CD14-positive monocyte (primary cell): ENCODE results near the gene CDKN2B-AS1. TPM values are rescaled to one million over a fixed set of nuclear protein-coding genes. Genes with fewer than 3 reads are reported as not detected.

Experiments used
- DNase-seq, 3 donors: peaks; one replicate each; pipeline ENCODE4 v3.0.0-alpha.2; 2011 to 2022
- H2AFZ ChIP-seq: 2 replicates; pipeline ENCODE4 v1.6.0; 2012; ENCODE audit warnings: mild to moderate bottlenecking, low read depth, low read length, inconsistent platforms; ENCODE audit not compliant: insufficient read depth, poor library complexity, severe bottlenecking
- H3K27ac ChIP-seq, 2 donors: 1 replicate in 1 of 2; 2 replicates in 1 of 2; pipeline ENCODE4 v1.5.1; 2012 to 2013; ENCODE audit warnings: low read length in 2 of 2, control low read depth in 1 of 2, inconsistent platforms in 1 of 2, low read depth in 1 of 2, mild to moderate bottlenecking in 1 of 2
- H3K27me3 ChIP-seq, 2 donors: one replicate each; pipeline versions ENCODE4 v1.6.0 to v1.6.1; 2011 to 2013; ENCODE audit warnings: low read length in 2 of 2; ENCODE audit not compliant: control insufficient read depth in 2 of 2, insufficient read depth in 2 of 2
- H3K36me3 ChIP-seq, 2 donors: replicated peaks in 1 of 2; 1 replicate in 1 of 2; 2 replicates in 1 of 2; pipeline versions ENCODE4 v1.5.1 to v1.6.1; 2012 to 2013; ENCODE audit warnings: low read length in 2 of 2, control low read depth in 1 of 2, inconsistent platforms in 1 of 2, mild to moderate bottlenecking in 1 of 2; ENCODE audit not compliant: insufficient read depth in 2 of 2, control insufficient read depth in 1 of 2
- H3K4me1 ChIP-seq, 2 donors: 1 replicate in 1 of 2; 2 replicates in 1 of 2; pipeline versions ENCODE4 v1.5.1 to v1.6.1; 2012 to 2013; ENCODE audit warnings: low read length in 2 of 2, control low read depth in 1 of 2, inconsistent platforms in 1 of 2, mild to moderate bottlenecking in 1 of 2, moderate library complexity in 1 of 2; ENCODE audit not compliant: insufficient read depth in 2 of 2, control insufficient read depth in 1 of 2
- H3K4me2 ChIP-seq: replicated peaks from 2 replicates; pipeline ENCODE3; 2012; ENCODE audit warnings: low read length, moderate library complexity, mild to moderate bottlenecking; ENCODE audit not compliant: poor library complexity, severe bottlenecking; ENCODE audit errors: extremely low read depth
- H3K4me3 ChIP-seq, 3 experiments: fragments of 200-600 bp in 1 of 3; sonication (generic) in 1 of 3; replicated peaks in 1 of 3; 1 replicate in 2 of 3; 2 replicates in 1 of 3; pipeline ENCODE4 v1.5.1; 2011 to 2013; ENCODE audit warnings: low read length in 3 of 3, mild to moderate bottlenecking in 3 of 3, control low read depth in 2 of 3, low read depth in 2 of 3, inconsistent platforms in 1 of 3, moderate library complexity in 1 of 3
- H3K79me2 ChIP-seq: 2 replicates; pipeline ENCODE4 v1.6.0; 2012; ENCODE audit warnings: mild to moderate bottlenecking, control low read depth, inconsistent platforms, low read length, moderate library complexity; ENCODE audit not compliant: insufficient read depth
- H3K9ac ChIP-seq: 2 replicates; pipeline ENCODE4 v1.6.0; 2017; ENCODE audit warnings: low read length, mild to moderate bottlenecking; ENCODE audit not compliant: insufficient read depth, poor library complexity, severe bottlenecking
- H3K9me3 ChIP-seq, 2 donors: replicated peaks in 1 of 2; 1 replicate in 1 of 2; 2 replicates in 1 of 2; pipeline versions ENCODE4 v1.5.1 to v1.6.1; 2012 to 2013; ENCODE audit warnings: low read length in 2 of 2, control low read depth in 1 of 2; ENCODE audit not compliant: control insufficient read depth in 1 of 2, insufficient read depth in 1 of 2
- H4K20me1 ChIP-seq: 2 replicates; pipeline ENCODE4 v1.6.0; 2012; ENCODE audit warnings: mild to moderate bottlenecking, low read length, control low read depth, moderate library complexity; ENCODE audit not compliant: insufficient read depth
- H3K27ac Mint-ChIP-seq, 7 donors: one replicate each; pipeline ENCODE4 v1.8.0; 2020; ENCODE audit warnings: mild to moderate bottlenecking in 7 of 7, mixed read lengths in 7 of 7, moderate library complexity in 6 of 7, inconsistent platforms in 2 of 7
- H3K27me3 Mint-ChIP-seq, 3 donors: one replicate each; pipeline ENCODE4 v1.8.0; 2021 to 2022; ENCODE audit warnings: low read depth in 3 of 3, mild to moderate bottlenecking in 3 of 3, mixed read lengths in 3 of 3, moderate library complexity in 3 of 3, inconsistent platforms in 1 of 3
- H3K36me3 Mint-ChIP-seq, 2 donors: one replicate each; pipeline ENCODE4 v1.8.0; 2020; ENCODE audit warnings: mixed read lengths in 2 of 2, inconsistent platforms in 1 of 2, mild to moderate bottlenecking in 1 of 2
- H3K4me1 Mint-ChIP-seq: one replicate; pipeline ENCODE4 v1.8.0; 2020; ENCODE audit warnings: mild to moderate bottlenecking, mixed read lengths
- H3K4me3 Mint-ChIP-seq, 2 donors: one replicate each; pipeline ENCODE4 v1.8.0; 2020; ENCODE audit warnings: mild to moderate bottlenecking in 2 of 2, mixed read lengths in 2 of 2, moderate library complexity in 1 of 2
- H3K9me3 Mint-ChIP-seq, 7 donors: one replicate each; pipeline ENCODE4 v1.8.0; 2020 to 2022; ENCODE audit warnings: mixed read lengths in 7 of 7, mild to moderate bottlenecking in 6 of 7, moderate library complexity in 6 of 7, inconsistent platforms in 2 of 7
- WGBS: methylation state at CpG from one replicate; pipeline ENCODE4 v1.1.5; 2013; ENCODE audit warnings: missing lambda C conversion rate; ENCODE audit not compliant: insufficient coverage; 5-methylcytosine and 5-hydroxymethylcytosine counted together
- intact Hi-C, 2 donors: fragments of 100-400 bp; cut with micrococcal nuclease; formaldehyde crosslinking; loops; one replicate each; pipeline versions ENCODE4 v1.15.0 to v1.15.1; 2023
- polyA plus RNA-seq, 3 donors: library from polyadenylated mRNA; depleted of rRNA in 1 of 3; unstranded in 2 of 3; stranded (reverse) in 1 of 3; fragments of 300-500 nt in 2 of 3; fragments of >200 nt in 1 of 3; fragmentation: Illumina TruSeq in 2 of 3; gene quantifications; 1 replicate in 2 of 3; 2 replicates in 1 of 3; pipeline ENCODE4 v1.2.3, GENCODE V29; 2012 to 2021
- TF ChIP-seq, protein P1 (sequence below): fragments of 200-600 bp; IDR thresholded peaks from one replicate; pipeline ENCODE4 v1.8.0; 2022; ENCODE audit warnings: antibody characterized with exemption, mild to moderate bottlenecking

The CDKN2B-AS1 gene
- polyA plus RNA-seq, 3 donors = 0.35 to 0.55 (median 0.50) TPM

DNA sequence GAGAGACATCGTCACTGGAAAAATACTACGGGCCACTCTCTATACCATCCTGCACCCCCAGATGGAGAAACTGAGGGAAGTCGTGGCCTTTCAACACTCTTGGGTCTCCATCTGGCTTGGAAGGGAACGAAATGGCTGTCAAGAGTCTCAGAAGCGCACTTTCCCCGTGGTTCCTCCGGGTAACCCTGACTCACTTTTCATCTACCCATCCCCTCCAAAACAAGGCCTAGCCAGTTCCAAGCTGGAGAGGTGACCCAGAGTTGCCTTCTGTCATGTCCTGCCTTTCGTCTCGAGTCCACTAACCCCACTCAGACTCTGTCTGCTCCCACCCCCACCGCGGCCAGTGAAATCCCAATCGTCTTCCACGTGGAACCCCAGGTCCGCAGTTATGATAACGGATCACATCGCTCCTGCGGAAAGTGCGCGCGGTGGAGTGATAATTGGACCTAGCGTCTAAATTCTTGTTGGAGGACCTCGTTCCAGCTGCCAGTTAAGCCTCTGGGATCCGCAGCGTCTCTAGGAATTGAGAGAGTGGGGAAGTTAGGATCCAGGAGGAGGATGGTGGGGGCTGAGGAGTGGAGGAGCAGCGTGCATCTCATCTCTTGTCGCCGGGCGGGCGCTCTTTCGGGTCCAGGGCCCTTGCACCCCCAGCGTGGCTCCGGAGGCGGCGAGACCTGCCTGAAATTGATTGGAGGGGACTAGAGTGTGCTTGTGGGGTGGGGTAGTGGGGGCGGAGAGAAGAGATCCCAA is 5.0 kb upstream of the CDKN2B-AS1 start:
- H3K36me3 Mint-ChIP-seq = peaks cover 6 to 19% of the 10 kb centered on the region in 2 donors
- WGBS = 17% methylated on average over 34 of the region's 35 CpGs
- Histone ChIP-seq H2AFZ (no peak overlapping the region), H3K79me2 (peaks cover 4% of the 10 kb centered on the region), H3K4me3 (no peak overlapping the region), H3K4me2 (peak overlapping the region; percentile 36), H3K9ac (no peak overlapping the region), H3K36me3 (no peaks in the 10 kb centered on the region), H3K4me1 (peaks cover 21 to 40% of the 10 kb centered on the region in 2 donors), H3K27ac (no peak overlapping the region), H4K20me1 (no peaks in the 10 kb centered on the region), H3K9me3 (peaks cover 8 to 15% of the 10 kb centered on the region in 2 donors), H3K27me3 (peaks cover 51 to 89% of the 10 kb centered on the region in 2 donors)
- H3K9me3 Mint-ChIP-seq = peaks cover 3 to 22% (median 14%) of the 10 kb centered on the region in 7 donors
- DNase-seq = peak in 1 of 3 donors; percentile 48
- peak overlapping the region; percentile 45 to 84 for H3K4me3 Mint-ChIP-seq
- peak overlapping the region in 2 of 7 donors; percentile 47 to 55 for H3K27ac Mint-ChIP-seq
- H3K27me3 Mint-ChIP-seq = peaks cover 54 to 63% (median 62%) of the 10 kb centered on the region in 3 donors
- TF ChIP-seq, protein P1, sequence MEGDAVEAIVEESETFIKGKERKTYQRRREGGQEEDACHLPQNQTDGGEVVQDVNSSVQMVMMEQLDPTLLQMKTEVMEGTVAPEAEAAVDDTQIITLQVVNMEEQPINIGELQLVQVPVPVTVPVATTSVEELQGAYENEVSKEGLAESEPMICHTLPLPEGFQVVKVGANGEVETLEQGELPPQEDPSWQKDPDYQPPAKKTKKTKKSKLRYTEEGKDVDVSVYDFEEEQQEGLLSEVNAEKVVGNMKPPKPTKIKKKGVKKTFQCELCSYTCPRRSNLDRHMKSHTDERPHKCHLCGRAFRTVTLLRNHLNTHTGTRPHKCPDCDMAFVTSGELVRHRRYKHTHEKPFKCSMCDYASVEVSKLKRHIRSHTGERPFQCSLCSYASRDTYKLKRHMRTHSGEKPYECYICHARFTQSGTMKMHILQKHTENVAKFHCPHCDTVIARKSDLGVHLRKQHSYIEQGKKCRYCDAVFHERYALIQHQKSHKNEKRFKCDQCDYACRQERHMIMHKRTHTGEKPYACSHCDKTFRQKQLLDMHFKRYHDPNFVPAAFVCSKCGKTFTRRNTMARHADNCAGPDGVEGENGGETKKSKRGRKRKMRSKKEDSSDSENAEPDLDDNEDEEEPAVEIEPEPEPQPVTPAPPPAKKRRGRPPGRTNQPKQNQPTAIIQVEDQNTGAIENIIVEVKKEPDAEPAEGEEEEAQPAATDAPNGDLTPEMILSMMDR = no peak
- H3K4me1 Mint-ChIP-seq = peaks cover 38% of the 10 kb centered on the region
- intact Hi-C loops = no loop called here

DNA sequence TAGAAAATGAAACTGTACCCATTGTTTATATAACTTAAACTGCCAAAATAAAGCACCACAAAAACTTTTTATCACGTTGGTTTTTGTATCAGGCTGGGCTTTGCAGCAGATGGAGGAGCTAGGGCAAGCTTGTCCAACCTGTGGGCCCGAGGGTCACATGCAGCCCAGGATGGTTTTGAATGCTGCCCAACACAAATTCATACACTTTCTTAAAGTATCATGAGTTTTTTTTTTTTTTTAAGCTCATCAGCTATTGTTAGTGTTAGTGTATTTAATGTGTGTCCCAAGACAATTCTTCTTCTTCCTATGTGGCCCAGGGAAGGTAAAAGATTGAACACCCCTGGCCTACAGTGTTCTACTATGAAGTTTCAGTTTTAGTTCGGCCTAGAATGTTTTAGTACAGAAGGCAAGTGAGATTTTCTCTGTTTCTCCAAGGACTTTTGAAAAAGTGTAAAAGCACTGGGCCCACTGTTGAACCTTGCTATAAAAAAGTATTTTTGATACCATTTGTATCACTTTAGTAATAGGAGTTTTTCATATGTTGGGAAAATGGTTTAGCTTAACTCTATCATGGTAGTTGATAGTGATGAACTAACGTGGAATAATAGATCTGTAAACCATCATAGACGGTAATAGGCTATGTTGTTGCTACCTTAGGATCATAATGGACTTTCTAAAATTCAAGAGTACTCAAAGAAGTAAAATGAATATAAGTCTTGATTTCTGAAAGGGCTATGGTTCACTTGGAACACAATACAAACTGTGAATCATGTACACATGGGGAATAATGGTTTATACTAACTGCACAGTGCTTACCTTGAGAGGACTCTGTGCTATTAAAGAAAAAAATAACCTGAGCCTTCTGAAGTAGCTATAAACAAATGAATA is 3.3 kb upstream of the CDKN2B-AS1 start:
- TF ChIP-seq, protein P1 = no peak
- no peak overlapping the region for H2AFZ ChIP-seq
- H3K79me2 ChIP-seq = peaks cover 4% of the 10 kb centered on the region
- H3K4me2 ChIP-seq = no peak overlapping the region
- intact Hi-C loops = no loop called here
- H3K9me3 ChIP-seq = peaks cover 8 to 15% of the 10 kb centered on the region in 2 donors
- no peak overlapping the region for H3K27ac ChIP-seq
- H3K9ac ChIP-seq = no peak overlapping the region
- H3K4me3 ChIP-seq = no peak overlapping the region
- WGBS = no CpG with 5 or more reads among the region's 5 CpGs
- peak overlapping the region in 1 of 2 donors; percentile 59 for H3K4me3 Mint-ChIP-seq
- peaks cover 28 to 49% of the 10 kb centered on the region in 2 donors for H3K4me1 ChIP-seq
- no peak overlapping the region for H3K27ac Mint-ChIP-seq
- peaks cover 41 to 78% of the 10 kb centered on the region in 2 donors for H3K27me3 ChIP-seq
- DNase-seq = no peak
- no peaks in the 10 kb centered on the region for H4K20me1 ChIP-seq
- H3K4me1 Mint-ChIP-seq = peaks cover 43% of the 10 kb centered on the region
- H3K36me3 Mint-ChIP-seq = peaks cover 8 to 21% of the 10 kb centered on the region in 2 donors
- H3K36me3 ChIP-seq = no peaks in the 10 kb centered on the region
- H3K27me3 Mint-ChIP-seq = peaks cover 55 to 66% (median 64%) of the 10 kb centered on the region in 3 donors
- peaks cover 3 to 26% (median 14%) of the 10 kb centered on the region in 7 donors for H3K9me3 Mint-ChIP-seq
